Muscle of back (tissue), 11 donors: ENCODE measurements around the gene DBF4B. TPM values are rescaled to one million over a fixed set of nuclear protein-coding genes. Genes with fewer than 3 reads are reported as not detected.

ENCODE experiments used
- DNase-seq, 3 donors: peaks; one replicate each; pipeline versions ENCODE4 v3.0.0 to v3.0.0-alpha.2; 2013
- polyA plus RNA-seq, 10 donors: library from polyadenylated mRNA; unstranded; fragments of 120-200 nt; gene quantifications; one replicate each; pipeline ENCODE4 v1.2.1, GENCODE V29; 2013; ENCODE audit not compliant: insufficient read length in 10 of 10

Gene DBF4B
- polyA plus RNA-seq, 10 donors = 4.4 to 9.2 (median 7.4) TPM

DNA sequence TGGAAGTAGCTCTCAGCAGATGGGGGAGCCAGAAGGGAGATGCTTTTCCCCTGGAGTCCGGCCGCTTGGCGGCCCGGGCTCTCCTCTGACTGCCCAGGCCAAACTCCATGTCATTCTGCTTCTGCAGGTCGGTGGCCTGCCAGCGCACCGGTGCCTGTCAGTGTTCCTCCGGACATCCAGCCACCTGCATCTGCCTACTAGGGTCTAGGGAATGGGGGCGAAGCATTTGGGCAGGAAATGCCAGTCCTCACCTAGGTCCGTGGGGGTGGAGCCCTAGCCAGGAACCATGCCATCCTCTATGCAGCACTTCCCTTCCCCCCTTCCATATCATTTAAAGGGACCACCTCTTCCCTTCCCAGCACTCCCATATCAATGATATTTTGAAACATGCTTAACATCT lies 87.5 kb downstream of the DBF4B start:
- no peak for DNase-seq

DNA sequence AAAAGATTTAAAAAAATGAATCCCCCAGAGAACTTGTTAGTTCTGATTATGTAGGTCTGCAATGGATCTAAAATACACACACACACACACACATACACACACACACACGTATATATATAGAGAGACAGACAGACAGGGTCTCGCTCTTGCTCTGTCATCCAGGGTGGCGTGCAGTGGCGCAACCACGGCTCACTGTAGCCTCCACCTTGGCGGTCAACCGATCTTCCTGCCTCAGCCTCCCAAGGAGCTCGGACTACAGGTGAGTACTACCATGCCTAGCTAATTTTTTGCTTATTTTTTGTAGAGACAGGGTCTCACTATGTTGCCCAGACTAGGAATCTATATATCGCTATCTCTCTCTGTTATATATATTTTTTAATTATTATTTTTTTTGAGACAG lies 88.3 kb downstream of the DBF4B start:
- DNase-seq = no peak

DNA sequence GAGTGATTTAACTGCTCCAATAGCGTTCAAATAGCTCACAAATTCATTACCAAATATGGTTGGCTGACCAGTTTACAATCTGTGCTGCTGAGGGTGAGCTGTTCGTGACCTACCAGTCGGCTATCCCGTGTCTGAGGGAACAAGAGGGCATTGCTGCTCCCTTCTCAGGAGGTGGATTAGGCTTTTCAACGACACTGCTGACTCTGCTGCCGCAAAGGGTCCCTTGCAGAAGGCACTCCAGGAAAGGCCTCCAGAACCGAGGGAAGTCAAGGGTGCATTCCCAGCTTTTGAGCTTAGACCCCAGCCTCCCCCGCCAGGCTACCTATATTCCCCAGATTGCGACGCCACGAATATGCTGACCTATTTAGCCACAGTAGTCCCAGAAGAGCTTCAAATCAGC lies 89.3 kb downstream of the DBF4B start:
- DNase-seq = no peak

DNA sequence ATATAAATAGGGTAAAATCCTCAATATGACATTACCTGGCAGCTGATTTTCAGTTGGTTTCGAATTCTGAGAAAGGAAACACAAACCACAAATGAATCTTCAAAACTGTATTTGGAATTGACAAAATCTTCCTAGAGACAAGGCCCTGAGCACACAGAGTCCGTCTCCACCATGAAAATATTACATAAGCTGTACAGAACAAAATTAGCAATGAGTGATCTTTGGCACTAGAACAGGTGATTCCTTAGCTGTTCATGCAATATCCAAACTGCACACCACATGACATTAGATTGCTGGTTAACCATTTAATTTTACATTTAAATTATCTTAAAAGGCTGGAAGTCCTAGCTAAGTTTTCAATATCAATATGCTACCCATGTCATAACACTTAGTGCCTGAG lies 89.9 kb downstream of the DBF4B start:
- no peak for DNase-seq

Other genes starting within 250 kb of the DBF4B start
- 10 to 100 TPM; 21.1 to 36.9 (median 27.0) TPM for gene GPATCH8, start 205.3 kb upstream of the DBF4B start, polyA plus RNA-seq
- gene FZD2, start 151.2 kb upstream of the DBF4B start, polyA plus RNA-seq = 10 to 100 TPM; 11.6 to 27.2 (median 15.9) TPM
- 1 to 10 TPM in 8 of 10 donors, under 1 TPM in 2; 0.64 to 2.0 (median 1.2) TPM for gene MEIOC, start 52.2 kb upstream of the DBF4B start, polyA plus RNA-seq
- 10 to 100 TPM; 24.0 to 35.9 (median 31.0) TPM for gene CCDC43, start 18.9 kb upstream of the DBF4B start, polyA plus RNA-seq
- gene ADAM11, start 50.3 kb downstream of the DBF4B start, polyA plus RNA-seq = 1 to 10 TPM; 1.4 to 3.6 (median 1.7) TPM
- gene GJC1, start 121.6 kb downstream of the DBF4B start, polyA plus RNA-seq = 10 to 100 TPM; 17.9 to 36.6 (median 22.9) TPM
- gene HIGD1B, start 139.2 kb downstream of the DBF4B start, polyA plus RNA-seq = 1 to 10 TPM; 2.8 to 6.8 (median 4.5) TPM
- gene EFTUD2, start 190.8 kb downstream of the DBF4B start, polyA plus RNA-seq = 10 to 100 TPM; 53.8 to 77.5 (median 64.4) TPM
- gene GFAP, start 206.8 kb downstream of the DBF4B start, polyA plus RNA-seq = 1 to 10 TPM in 1 of 10 donors, under 1 TPM in 8, not detected in 1; 0.27 to 1.1 (median 0.38) TPM
- gene KIF18B, start 239.1 kb downstream of the DBF4B start, polyA plus RNA-seq = 10 to 100 TPM in 2 of 10 donors, 1 to 10 TPM in 8; 5.2 to 12.1 (median 7.3) TPM